Nephron (organoid): ENCODE data around the gene CTAGE1.

ENCODE experiments used
- H3K27ac Mint-ChIP-seq, 3 experiments: 2 replicates each; pipeline ENCODE4 v1.8.0; 2020; ENCODE audit warnings: mixed read lengths in 3 of 3, mild to moderate bottlenecking in 2 of 3, moderate library complexity in 1 of 3
- H3K27me3 Mint-ChIP-seq: 2 replicates; pipeline ENCODE4 v1.8.0; 2021; ENCODE audit warnings: low read depth, mild to moderate bottlenecking, moderate library complexity, mixed read lengths
- H3K36me3 Mint-ChIP-seq: 2 replicates; pipeline ENCODE4 v1.8.0; 2020; ENCODE audit warnings: low read depth, mixed read lengths
- H3K4me1 Mint-ChIP-seq: 2 replicates; pipeline ENCODE4 v1.8.0; 2020; ENCODE audit warnings: mixed read lengths
- H3K4me3 Mint-ChIP-seq, 3 experiments: 2 replicates each; pipeline ENCODE4 v1.8.0; 2020; ENCODE audit warnings: mild to moderate bottlenecking in 3 of 3, mixed read lengths in 3 of 3, moderate library complexity in 2 of 3
- H3K9me3 Mint-ChIP-seq: 2 replicates; pipeline ENCODE4 v1.8.0; 2020; ENCODE audit warnings: mixed read lengths
- TF ChIP-seq, protein P1 (sequence below), 3 experiments: fragments of 200-600 bp; sonication (generic); IDR thresholded peaks; one replicate each; pipeline ENCODE4 v1.5.0; 2021; ENCODE audit warnings: antibody characterized with exemption in 3 of 3; ENCODE audit not compliant: unreplicated experiment in 3 of 3

Gene CTAGE1

GRCh38 chr18:22409445-22409844 lies 8.3 kb downstream of the CTAGE1 start:
- Mint-ChIP-seq H3K27me3 (peaks cover 4% of the 10 kb centered on the region), H3K4me1 (peaks cover 10% of the 10 kb centered on the region), H3K4me3 (no peak overlapping the region), H3K36me3 (peaks cover 4% of the 10 kb centered on the region), H3K27ac (no peak overlapping the region), H3K9me3 (peaks cover 28% of the 10 kb centered on the region)
- TF ChIP-seq, protein P1, sequence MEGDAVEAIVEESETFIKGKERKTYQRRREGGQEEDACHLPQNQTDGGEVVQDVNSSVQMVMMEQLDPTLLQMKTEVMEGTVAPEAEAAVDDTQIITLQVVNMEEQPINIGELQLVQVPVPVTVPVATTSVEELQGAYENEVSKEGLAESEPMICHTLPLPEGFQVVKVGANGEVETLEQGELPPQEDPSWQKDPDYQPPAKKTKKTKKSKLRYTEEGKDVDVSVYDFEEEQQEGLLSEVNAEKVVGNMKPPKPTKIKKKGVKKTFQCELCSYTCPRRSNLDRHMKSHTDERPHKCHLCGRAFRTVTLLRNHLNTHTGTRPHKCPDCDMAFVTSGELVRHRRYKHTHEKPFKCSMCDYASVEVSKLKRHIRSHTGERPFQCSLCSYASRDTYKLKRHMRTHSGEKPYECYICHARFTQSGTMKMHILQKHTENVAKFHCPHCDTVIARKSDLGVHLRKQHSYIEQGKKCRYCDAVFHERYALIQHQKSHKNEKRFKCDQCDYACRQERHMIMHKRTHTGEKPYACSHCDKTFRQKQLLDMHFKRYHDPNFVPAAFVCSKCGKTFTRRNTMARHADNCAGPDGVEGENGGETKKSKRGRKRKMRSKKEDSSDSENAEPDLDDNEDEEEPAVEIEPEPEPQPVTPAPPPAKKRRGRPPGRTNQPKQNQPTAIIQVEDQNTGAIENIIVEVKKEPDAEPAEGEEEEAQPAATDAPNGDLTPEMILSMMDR (IDR thresholded peaks at IDR 0.05; ENCODE audit: unreplicated experiment in 3 of 3): no peak

GRCh38 chr18:22408059-22408458 lies 9.7 kb downstream of the CTAGE1 start:
- TF ChIP-seq, protein P1 (IDR thresholded peaks at IDR 0.05; ENCODE audit: unreplicated experiment in 3 of 3): no peak
- Mint-ChIP-seq H3K27me3 (peaks cover 4% of the 10 kb centered on the region), H3K4me1 (peaks cover 10% of the 10 kb centered on the region), H3K36me3 (peaks cover 4% of the 10 kb centered on the region), H3K27ac (no peak overlapping the region), H3K9me3 (peaks cover 30% of the 10 kb centered on the region), H3K4me3 (no peak overlapping the region)

DNA sequence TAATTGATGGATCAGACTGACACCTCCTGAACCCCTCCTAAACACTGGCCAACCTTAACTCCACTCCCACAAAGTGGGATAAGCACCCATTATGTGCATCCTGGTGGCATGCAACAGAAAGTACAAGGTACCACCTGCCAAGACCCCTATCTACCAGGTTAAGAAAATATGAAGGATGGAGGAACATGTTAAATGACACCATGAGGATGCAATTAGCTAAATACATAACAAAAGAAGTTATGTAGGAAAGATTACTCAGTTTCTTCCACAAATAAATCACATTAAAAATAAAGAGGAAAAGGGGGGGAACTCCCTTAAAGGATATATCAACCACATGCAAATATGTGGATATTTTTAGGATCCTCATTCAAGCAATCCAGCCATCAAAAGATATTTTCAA lies 12.6 kb downstream of the CTAGE1 start:
- Mint-ChIP-seq H3K27ac (no peak overlapping the region), H3K4me3 (no peak overlapping the region), H3K36me3 (peaks cover 4% of the 10 kb centered on the region), H3K4me1 (no peaks in the 10 kb centered on the region), H3K27me3 (no peaks in the 10 kb centered on the region), H3K9me3 (peaks cover 32% of the 10 kb centered on the region)
- TF ChIP-seq, protein P1 (IDR thresholded peaks at IDR 0.05; ENCODE audit: unreplicated experiment in 3 of 3): no peak

DNA sequence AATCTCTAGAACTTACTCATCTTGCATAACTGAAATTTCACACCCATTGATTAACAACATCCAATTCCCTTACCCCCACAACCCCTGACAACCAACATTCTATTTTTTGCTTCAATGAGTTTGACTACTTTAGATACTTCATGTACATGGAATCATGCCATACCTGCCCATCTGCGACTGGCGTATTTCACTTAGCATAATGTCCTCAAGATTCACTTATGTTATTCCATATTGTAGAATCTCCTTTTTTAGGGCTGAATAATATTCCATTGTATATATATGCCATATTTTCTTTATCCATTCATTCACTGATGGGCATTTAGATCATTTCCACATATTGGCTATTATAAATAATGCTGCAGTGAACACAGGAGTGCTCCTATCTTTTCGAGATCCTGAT lies 13.8 kb downstream of the CTAGE1 start:
- no peak overlapping the region for H3K27ac Mint-ChIP-seq
- H3K36me3 Mint-ChIP-seq: peaks cover 4% of the 10 kb centered on the region
- no peaks in the 10 kb centered on the region for H3K4me1 Mint-ChIP-seq

DNA sequence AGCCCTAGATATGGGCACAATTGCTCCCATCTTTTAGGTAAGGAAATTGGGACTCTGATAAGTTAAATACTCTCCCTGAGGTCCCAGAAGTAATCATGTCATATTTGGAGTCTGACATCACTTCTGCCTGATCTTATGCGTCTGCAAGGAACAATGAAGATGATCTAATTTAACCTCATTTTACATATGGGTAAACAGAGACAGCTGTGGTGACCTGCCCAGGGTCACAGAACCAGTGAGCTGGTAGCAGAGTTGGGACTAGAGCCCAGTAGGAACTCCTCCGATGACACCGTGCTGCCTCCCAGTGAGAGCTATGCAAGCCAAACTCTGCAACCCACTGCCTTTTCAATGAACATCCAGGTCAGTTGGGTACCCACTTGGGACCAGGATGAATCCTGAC lies 17.8 kb downstream of the CTAGE1 start:
- H3K4me1 Mint-ChIP-seq: no peaks in the 10 kb centered on the region
- peaks cover 9% of the 10 kb centered on the region for H3K9me3 Mint-ChIP-seq
- H3K36me3 Mint-ChIP-seq: no peaks in the 10 kb centered on the region
- H3K4me3 Mint-ChIP-seq: no peak overlapping the region
- no peak overlapping the region for H3K27ac Mint-ChIP-seq
- H3K27me3 Mint-ChIP-seq: no peaks in the 10 kb centered on the region
- TF ChIP-seq, protein P1 (IDR thresholded peaks at IDR 0.05; ENCODE audit: unreplicated experiment in 3 of 3): no peak

More for the DNA sequence above, 13.8 kb downstream of the CTAGE1 start:
- Mint-ChIP-seq H3K9me3 (peaks cover 27% of the 10 kb centered on the region), H3K4me3 (no peak overlapping the region), H3K27me3 (no peaks in the 10 kb centered on the region)
- TF ChIP-seq, protein P1 (IDR thresholded peaks at IDR 0.05; ENCODE audit: unreplicated experiment in 3 of 3): no peak

- no peaks in the 10 kb centered on the region for H3K4me1 Mint-ChIP-seq
- H3K4me3 Mint-ChIP-seq: no peak overlapping the region
- H3K27me3 Mint-ChIP-seq: no peaks in the 10 kb centered on the region
- TF ChIP-seq, protein P1 (IDR thresholded peaks at IDR 0.05; ENCODE audit: unreplicated experiment in 3 of 3): no peak
- no peaks in the 10 kb centered on the region for H3K36me3 Mint-ChIP-seq
- H3K27ac Mint-ChIP-seq: no peak overlapping the region
- peaks cover 2% of the 10 kb centered on the region for H3K9me3 Mint-ChIP-seq
Observed at GRCh38 chr18:22398464-22398863, 19.3 kb downstream of the CTAGE1 start.
